Activated CD8-positive, alpha-beta memory T cell treated with anti-CD3 and anti-CD28 coated beads, Interleukin-2, amount 50 U/mL, for 24 hours (primary cell): ENCODE measurements around the gene SELPLG.
"Not testable (repeated sequence)": the region's sequence is repeated elsewhere in the genome, so short reads cannot be mapped to it uniquely, and the experiment has no call there.

Source experiments
- DNase-seq: peaks from one replicate; pipeline ENCODE4 v3.0.0-alpha.2; 2020; ENCODE audit errors: extremely low read depth

The SELPLG gene

DNA sequence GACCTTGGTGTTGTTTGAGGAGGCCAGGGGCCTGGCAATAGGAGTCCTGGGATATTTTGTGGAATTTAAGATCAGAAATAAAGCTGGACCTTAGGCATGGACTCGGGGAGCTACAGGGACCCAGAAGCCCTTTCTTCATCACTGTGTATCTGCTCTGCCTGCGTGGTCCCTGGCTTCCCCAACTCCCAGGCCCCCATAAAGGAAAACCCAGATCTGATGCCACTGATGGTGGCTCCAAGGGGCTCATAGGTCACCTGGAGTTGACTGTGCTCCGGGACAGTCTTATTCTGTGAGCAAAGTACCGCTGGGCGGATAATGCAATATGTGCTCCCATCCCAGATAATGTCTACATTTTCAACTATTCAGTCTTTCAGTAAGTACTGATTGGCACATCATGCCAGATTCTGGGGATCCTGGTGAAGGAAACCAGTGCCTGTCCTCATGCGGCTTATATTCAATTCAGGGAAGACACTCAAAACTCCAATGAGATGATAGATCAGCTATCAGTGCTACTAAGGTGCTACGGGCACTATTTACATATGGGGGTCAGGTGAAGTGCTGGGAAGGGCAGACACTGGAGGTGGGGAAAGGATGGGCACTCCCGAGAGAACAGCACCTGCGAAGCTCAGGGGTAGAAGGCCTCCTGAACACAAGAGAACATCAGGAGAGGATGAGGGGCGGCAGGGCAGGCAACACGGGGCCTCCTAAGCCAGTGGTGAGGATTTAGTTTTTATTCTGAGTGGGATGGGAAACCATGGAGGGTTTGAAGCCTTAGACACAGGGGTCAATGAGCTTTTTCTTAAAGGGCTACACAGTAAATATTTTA lies 5.5 kb upstream of the SELPLG start:
- DNase-seq: no peak

- no peak for DNase-seq
These were observed 4.6 kb upstream of the SELPLG start for GRCh38 chr12:108638141-108638827.

DNA sequence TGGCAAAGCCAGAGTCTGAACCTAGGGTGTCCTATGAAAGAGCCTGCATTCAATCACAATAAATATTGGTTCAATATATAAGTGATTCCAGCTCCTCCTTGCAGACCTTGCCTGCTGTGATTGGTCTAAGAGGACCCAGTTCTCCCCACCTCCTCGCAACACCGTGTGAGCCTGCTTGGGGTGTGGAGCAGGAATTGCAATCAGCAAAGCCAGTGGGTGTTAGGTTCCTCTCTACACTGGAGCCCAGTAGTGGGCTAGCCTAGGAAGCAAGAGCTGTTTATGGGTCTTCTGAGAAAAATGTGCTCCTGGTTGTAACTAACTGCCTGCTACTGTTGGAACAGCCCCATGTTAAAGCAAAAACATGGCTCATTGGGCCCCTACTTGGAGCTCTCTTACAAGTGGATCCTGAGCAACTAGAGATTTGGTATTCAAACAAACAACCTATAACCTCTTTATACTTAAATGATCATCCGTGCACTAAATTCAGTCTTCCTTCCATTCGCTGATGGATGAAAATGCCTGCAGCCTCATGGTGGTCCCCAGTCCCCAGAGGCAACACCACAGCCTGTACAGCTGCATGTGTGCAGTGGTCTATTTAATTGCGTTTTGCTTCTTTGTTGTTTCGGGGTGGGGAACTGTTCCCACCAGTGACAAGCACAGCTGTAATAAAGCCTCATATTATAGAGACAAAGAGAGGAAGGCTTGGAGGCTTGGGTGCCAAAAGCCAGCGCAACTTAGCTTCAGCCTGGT lies 3.7 kb upstream of the SELPLG start:
- DNase-seq: no peak

DNA sequence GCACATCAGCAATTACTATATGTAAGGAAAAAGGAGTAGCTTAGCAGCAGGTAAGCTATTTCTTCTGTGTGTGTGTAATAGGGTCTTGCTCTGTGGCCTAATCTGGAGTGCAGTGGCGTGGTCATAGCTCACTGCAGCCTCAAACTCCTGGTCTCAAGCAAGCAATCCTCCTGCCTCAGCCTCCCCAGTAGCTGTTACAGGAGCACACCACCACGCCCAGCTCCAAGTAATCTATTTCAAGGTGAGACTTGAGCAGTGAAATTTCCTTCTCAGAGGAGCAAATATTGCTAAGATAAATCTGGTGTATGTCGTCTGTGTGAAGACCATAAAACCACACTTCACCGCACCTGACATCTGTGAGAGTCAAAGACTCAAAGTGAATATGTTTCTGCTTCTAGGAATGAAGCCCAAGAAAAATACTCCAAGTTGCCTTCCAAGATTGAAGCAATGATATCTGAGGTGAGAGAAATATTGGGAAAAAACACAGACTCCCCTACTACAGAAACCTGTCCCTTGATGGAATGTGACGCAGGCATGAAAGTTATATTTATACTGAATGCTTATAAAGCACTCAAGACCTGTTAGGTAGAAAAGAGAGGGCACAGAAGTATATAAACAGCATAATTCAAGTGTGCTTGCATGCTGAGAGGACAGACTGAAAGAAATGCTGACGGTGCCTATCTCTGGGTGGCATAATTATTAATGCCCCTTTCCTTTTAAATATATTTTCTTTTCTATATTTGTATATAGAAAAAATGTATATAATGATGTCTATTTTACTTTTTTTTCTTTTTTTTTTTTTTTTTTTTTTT lies 2.5 kb upstream of the SELPLG start:
- DNase-seq: no peak

- no peak for DNase-seq
These were observed 1.7 kb upstream of the SELPLG start for GRCh38 chr12:108635201-108635996.

- no peak for DNase-seq
These were observed 652 bp upstream of the SELPLG start for GRCh38 chr12:108634341-108634751.

DNA sequence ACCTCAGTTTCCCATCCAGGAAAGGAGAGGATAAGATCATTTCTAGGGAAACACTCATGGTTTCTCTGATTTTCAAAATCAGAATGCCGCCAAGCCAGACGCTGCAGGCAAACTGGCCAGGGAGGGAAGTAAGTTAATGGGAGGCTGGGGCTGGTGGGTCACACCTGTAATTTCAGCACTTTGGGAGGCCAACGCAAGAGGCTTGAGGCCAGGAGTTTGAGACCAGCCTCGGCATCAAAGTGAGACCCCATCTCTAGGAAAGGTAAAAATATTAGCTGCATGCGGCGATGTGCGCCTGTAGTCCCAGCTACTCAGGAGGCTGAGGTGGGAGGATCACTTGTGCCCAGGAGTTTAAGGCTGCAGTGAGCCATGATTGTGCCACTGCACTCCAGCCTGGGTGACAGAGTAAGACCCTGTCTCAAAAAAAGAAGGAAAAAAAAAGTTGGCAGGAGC lies 587 bp downstream of the SELPLG start:
- no peak for DNase-seq

GRCh38 chr12:108631261-108631660 lies 2.4 kb downstream of the SELPLG start:
- not testable (repeated sequence) for DNase-seq

DNA sequence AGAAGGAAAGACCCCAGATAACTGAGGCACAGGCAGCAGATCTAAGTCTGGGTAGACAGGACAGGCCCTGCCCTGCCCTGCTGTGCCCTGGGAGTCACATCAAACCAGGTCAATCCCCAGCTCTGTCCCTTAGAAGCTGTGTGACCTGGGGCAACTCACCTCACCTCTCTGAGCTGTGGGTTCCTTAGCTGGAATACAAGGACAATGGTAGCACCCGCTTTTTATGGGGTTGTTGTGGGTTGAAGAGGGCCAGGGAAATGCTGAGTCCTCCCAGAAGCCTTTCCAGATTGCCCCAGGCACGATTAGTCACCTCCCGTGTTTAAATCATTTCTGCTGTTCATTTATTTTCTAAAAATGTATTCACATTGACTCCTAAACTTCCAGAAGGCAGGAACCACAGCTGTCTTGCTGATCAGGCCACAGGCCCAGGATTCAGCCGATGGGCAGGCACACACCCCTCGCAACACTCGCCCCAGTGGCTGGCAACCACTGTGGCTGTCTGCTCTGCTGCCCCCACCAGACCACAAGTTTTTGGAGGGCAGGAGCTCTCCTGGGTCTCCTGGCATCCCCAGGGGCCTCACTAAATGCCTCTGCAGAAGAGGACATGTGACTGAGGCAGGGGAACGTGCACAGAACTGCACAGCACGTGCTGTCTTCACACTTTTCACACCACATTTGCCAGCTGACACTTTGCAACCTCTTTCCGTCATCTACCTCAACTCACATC lies 3.0 kb downstream of the SELPLG start:
- DNase-seq: no peak

- DNase-seq: peak; percentile 50
These were observed 3.7 kb downstream of the SELPLG start for GRCh38 chr12:108629824-108630476.

DNA sequence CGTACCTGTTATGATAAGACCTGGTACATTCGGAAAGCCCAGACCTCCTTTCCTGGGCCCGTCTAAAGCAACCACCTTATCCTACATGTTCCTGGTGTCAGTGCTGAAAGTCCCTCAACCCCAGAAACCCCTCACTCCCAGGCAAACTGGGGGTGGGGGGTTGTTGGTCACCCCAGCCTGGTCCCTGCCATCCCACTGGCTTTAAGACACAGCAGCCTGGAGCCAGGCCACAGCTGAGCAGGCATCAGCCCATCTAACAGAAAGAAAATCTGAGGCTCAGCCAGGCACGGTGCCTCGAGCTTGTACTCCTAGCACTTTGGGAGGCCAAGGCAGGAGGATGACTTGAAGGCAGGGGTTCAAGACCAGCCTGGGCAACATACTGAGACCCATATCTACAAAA lies 4.5 kb downstream of the SELPLG start:
- no peak for DNase-seq

- DNase-seq: no peak
These were observed 6.4 kb downstream of the SELPLG start for GRCh38 chr12:108627134-108627920.

DNA sequence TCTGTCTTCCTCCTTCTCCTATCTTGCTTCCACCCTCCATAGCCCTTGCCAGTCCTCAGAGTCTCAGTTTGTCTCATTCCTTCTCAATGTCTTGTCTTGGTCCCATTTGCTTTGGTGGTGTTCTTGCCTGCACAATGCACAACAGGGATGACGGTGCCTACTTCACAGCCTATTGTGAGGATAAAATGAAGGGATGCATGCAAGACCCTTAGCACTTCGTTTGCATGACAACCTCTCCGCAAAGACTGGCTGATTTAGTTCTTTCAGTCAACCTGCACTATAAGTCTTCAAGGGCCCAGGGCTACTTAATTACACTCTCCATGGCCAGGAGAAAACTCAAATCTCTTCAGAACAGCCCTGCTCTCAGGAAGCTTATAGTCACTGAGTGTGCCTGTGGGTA lies 8.5 kb downstream of the SELPLG start:
- no peak for DNase-seq

DNA sequence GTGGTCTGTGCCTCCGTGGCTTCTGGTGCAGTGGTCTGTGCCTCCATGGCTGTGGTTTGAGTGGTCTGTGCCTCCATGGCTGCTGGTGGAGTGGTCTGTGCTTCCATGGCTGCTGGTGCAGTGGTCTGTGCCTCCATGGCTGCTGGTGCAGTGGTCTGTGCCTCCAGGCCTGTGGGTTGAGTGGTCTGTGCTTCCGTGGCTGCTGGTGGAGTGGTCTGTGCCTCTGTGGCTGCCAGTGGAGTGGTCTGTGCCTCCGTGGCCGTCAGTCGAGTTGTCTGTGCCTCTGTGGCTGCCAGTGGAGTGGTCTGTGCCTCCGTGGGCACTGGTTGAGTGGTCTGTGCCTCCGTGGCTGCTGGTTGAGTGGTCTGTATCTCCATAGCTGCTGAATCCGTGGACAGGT lies 10.1 kb downstream of the SELPLG start:
- DNase-seq: no peak

- no peak for DNase-seq
These were observed 10.7 kb downstream of the SELPLG start for GRCh38 chr12:108622921-108623514.

- no peak for DNase-seq
These were observed 11.3 kb downstream of the SELPLG start for GRCh38 chr12:108622421-108622820.

DNA sequence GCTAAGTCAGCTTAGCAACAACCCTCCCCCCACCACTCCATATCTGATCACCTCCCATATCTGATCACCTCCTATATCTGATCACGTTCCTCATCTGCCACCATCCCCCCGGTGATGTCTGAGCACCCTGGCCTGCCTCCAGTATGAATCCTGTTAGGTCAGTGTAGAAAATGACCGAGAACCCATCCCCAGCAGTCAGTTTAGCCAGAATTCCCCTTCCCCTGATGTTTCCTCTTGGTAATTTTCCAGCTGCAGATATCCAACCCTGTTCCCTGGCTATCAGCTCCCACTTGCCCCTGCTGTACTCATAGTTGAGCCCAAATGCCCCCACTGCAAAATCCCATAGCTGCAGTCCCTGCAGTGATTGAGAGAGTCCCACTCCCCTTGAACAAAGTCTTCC lies 12.5 kb downstream of the SELPLG start:
- no peak for DNase-seq

DNA sequence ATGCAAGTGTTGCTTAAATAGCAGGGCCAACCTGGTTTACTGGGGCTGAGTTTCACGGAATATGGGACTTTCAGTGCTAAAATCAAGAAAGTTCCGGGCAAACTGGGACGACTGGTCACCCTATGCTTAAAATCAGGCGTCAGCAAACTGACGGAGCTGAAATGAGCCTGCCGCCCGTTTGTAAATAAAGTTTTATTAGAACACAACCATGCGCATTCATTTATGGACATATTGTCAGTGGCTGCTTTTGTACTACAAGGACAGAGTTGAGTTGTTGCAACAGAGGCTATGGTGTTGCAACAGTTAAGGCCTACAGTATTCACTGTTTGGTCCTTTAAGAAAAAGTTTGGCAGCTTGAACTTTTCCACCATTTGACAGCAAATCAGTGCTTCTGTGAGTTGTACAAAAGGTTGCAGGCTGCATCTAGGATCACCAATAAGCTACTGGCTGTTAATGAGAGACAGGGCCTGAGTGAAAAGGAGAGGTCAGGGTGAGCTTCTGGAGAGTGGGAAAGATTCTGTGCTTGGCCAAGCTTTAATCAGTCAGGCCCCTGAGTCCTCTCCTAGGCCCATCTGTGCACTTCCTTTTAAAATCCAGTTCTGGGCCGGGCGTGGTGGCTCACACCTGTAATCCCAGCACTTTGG lies 13.3 kb downstream of the SELPLG start:
- no peak for DNase-seq
